Limb (tissue), 2 donors: Measurements from ENCODE around the gene TLE4.
"Not testable (repeated sequence)": the region's sequence is repeated elsewhere in the genome, so short reads cannot be mapped to it uniquely, and the experiment has no call there.

Experiments used
- DNase-seq, 2 donors: peaks; one replicate each; pipeline ENCODE4 v3.0.0-alpha.2; 2016; ENCODE audit errors: extremely low spot score in 2 of 2

TLE4 gene

DNA sequence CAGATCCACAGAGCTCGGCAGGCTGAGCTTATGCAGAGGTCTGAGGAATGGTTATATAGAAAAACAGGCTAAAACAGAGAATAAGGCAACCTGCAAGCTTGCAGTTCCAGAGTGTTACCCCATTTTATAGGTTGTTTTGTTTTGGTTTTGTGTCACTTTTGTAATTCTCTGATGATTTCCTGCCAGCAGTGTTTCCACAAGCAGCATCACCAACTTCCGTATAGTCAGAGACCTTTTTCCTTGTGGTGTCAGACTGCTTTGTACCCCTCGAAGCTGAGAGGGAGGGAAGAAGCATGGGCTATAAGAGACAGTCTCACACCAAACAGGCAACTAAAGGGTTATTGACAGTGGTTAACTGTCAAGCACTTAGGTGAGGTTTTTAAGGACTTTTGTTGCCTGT, 61.8 kb downstream of the TLE4 start:
- no peak for DNase-seq

DNA sequence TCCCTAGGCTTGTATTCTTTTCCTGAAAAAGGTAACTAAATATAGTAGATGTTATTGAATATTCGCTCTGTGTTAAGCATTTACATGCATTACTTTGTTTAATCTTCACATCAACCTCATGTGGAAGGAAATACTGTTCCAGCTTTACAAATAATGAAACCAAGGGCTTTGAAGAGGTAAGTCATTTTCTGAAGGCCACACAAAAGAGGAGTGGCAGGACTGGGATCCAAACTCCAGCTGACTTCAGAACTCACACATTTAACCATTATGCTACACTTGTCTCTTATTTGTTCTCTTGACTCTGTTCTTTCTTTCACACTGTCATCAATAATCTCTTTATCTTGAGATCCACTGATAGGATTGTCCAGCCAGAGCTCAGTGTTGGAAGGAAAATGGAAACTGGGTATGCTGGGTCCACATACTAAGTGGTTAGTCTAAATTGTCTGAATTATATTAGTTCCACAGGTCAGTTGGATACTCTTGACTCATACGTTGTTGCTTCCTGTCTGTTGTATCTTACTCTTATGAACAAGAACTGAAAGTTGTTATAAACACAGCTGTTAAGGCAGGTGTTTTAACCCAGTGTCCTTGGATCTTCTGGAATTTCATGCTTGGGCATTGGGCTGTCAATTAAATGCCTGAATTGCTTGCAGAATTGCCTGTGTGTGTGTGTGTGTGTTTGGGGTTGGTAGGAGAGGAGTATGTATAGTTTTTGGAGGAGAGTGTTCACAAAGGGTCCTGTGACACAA, 65.6 kb downstream of the TLE4 start:
- DNase-seq, result no peak

DNA sequence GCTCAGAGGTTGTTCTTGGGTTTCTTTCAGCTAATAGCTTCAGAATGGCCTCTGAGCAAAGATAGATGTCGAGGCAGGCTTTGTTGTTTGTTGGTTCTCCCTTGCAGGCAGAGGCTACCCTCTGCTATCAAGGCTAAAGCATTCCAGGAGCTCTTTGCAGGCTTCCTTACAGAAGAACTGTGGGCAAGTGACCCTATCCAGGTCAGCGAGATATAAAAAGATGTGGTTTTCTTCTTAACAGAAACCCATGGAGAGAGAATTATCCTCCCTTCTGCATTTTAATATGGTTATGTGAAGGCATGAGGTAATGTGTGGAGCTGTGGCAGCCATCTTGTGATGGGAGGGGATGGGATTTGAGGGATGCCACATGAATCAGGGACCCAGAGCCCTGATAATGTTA, 67.0 kb downstream of the TLE4 start:
- no peak for DNase-seq

DNA sequence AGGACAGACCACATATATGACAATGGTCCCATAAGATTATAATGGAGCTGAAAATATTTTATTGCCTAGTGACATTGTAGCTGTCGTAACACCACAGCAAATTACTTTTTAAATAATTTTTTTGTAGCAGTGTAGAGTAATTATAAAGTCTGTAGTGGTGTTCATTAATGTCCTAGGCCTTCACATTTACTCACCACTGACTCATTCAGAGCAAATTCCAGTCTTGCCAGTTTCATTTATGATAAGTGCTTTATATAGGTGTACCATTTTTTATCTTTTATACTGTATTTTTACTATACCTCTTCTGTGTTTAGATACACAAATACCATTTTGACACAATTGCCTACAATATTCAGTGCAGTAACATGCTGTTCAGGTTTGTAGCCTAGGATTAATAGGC, 67.6 kb downstream of the TLE4 start:
- no peak for DNase-seq

DNA sequence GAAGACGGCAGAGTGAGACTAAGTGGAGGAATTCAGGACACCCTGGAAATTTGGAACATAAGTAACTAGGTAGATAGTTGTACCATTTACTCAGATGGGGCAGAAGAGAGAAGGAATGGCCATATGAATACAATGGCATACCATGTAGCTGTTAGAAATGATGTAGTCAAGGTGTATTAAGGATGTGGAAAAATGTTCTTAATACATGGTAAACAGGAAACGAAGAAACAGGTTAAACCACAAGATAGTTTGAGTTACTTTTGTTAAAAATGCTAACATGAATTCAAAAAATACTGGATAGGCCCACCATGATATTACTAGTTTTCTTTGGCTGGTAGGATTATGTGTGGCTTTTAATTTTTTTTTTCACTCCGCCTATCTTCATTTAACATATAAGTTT, 68.3 kb downstream of the TLE4 start:
- not testable (repeated sequence) for DNase-seq

DNA sequence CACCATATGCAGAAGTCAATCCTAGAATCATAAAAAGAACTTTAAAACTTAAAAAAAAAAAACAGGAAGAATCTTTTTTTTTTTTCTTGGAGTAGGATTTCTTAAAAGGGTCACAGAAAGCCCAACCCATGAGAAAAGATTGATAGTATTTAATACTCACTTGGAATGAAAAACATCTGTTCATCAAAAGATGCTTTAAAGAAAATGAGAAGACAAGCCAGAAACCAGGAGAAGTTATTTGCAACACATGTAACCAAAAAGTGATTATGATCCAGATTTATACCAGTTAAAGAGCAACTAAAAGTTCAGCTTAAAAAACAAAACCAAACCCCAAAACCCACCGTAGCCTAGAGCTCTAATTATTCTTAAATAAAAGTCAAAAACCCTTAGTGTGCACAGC, 69.3 kb downstream of the TLE4 start:
- peak in 1 of 2 donors; percentile 52 for DNase-seq

DNA sequence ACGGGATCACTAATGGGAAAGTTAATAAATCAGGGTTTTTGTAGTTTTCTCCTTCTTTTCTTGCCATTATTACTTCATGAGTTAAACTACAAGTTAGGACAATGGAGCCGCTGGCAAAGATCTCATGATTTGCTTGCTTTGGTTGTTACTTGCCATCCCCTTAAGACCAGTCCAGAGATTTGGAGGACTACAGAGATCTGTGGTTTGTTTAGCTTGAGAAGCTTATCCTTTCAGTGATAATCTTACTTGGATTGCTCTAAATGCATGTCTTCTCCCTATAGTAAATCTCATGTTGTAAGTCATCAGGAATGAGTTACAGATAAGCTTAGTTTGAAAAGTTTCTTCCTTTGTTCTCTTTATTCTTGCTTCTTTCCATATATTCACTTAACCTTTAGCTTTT, 70.9 kb downstream of the TLE4 start:
- no peak for DNase-seq

DNA sequence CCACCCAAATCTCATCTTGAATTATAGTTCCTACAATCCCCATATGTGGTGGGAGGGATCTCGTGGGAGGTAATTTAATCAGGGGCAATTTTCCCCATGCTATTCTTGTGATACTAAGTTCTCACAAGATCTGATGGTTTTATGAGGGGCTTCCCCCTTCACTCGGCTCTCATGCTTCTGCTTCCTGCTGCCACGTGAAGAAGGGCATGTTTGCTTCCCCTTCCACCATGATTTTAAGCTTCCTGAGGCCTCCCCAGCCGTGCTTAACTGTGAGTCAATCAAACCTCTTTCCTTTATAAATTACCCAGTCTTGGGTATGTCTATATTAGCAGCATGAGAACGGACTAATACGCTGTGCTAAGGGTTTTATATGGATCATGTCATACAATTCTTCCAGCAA, 72.3 kb downstream of the TLE4 start:
- DNase-seq, result no peak

DNA sequence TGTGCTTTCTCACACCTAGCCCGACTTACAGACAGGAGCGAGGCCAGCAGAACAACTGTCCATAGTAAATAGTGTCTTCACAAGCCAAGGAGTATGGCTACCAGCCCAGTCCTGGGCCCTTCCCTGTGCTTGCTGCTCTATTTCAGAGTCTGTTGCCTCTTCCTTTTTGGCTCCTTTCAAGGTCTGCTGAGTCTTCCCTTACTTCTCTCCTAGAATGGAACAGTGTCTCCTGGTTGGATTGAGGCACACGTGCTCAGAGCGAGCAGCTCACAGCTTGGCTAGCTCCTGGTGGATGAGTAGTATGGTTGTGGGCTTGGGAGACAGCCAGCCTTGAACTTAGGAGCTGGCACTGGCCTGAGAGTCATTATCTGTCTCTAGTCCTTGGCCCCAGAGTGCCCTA, 72.8 kb downstream of the TLE4 start:
- no peak for DNase-seq

DNA sequence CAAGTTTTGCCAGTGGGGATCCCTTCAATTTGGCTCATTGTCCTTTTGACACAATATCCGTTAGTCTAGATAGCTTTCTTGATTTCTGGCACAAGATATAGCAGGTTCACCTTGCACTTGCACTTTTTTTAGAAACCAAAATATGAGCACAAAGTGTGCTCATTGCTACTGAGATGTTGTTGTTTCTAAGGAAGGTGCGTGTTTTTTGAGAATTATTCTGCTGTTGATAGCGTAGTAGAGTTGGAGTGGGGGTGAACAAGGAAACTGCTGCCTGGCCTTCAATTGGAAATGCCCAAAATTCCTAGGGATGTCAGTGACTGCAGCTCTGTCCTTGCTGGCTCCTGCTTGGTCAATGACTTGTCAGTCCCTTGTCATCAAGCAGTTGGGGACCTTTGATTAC, 73.3 kb downstream of the TLE4 start:
- DNase-seq, result no peak

DNA sequence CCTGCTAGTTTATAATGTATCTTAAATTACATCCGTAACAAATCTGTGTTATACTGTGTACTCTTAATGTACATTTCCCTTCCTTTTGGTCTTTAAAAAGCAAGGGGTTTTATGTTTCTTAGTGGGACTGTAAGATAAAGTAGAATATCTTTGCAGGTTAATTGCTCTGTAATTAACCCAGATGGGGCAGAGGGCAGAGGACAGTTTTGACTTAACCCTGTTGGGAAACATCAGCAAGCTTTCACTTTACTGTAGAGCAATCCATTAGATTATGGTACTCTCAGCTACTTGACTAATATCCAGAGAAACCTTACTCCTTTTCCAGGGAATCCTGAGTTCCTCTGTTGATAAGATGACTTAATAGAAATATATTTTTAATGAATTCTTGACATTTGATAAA, 74.3 kb downstream of the TLE4 start:
- DNase-seq, result no peak

DNA sequence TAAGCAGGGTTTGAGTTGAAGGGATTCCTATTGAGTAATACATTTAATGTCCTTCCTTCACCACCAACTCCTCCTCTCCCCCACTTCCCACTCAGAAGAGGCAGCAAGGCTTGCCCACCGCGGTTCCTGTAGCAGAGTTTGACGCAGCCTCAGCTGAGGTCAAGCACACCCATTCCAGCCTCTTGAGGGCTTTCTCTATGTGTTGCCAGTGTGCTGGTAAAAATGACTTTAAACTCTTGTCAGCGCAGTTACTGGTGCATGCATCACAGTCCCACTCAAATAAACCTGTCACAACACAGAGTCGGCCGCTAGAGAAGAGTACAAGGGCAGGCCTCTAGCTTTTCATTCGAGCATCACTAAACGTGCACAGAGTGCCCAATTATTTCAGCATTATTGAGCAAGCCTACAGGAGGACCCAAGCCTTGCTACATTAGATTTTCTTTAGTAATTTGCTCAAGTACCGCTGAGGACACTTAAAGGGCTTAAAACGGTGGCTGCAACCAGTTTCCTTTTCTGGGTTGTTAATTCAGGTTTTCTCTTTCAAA, 79.6 kb downstream of the TLE4 start:
- DNase-seq, result no peak

DNA sequence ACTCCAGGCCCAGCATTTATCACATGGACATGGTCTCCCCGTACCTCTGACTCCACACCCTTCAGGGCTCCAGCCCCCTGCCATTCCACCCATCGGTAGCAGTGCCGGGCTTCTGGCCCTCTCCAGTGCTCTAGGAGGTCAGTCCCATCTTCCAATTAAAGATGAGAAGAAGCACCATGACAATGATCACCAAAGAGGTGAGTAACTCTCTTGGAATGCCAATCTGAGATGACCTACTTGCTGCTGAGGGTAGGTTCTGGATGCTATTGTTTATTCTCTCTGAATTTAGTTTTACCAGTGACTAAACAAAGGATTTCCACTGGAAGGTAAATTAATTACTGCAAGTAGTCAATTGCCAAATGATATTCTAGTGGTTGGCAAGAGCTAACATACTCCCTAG, 80.8 kb downstream of the TLE4 start:
- no peak for DNase-seq

DNA sequence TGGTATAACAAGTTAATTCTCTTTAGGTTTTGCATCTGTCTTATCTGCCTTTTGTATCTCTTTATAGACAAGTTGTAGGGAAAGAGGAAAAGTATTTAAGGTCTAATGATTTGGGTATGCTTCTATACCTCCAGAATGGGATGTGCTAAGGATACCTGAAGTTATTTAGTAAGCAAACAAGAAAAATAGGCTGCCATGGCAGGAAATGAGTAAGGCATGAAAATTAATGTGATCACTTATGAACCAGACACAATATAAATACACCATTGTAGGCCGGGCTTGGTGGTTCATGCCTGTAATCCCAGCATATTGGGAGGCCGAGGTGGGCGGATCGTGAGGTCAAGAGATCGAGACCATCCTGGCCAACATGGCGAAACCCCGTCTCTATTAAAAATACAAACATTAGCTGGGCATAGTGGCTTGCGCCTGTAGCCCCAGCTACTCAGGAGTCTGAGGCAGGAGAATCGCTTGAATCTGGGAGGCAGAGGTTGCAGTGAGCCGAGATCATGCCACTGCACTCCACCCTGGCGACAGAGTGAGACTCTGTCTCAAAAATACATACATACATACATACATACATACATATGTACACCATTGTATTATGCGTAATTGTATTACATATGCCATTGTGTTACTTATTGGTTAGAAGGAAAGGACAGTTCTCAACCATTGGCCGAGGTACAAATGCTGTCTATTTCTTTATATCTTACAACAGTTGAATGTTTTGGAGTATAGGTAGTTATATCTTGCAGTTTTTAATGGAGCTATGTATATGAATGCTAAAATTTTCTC, 83.0 kb downstream of the TLE4 start:
- not testable (repeated sequence) for DNase-seq

DNA sequence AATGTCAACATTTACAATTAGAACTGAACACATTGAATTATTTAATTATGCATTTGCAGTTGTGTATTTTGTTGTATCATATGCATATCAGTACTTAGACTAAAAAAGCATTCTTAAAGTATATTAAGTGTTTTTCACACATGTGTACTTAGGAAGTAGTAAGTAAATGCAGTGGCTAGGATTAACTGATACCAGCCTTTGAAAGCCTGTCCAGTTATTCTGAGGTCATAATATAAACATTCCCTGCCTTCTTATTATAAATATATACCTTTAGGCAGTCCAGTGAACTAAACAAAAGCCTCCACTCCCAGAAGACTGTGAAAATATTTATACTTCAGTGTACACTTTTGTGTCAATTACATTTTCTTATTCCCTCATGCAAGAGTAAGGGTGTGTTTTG, 83.8 kb downstream of the TLE4 start:
- DNase-seq, result no peak

DNA sequence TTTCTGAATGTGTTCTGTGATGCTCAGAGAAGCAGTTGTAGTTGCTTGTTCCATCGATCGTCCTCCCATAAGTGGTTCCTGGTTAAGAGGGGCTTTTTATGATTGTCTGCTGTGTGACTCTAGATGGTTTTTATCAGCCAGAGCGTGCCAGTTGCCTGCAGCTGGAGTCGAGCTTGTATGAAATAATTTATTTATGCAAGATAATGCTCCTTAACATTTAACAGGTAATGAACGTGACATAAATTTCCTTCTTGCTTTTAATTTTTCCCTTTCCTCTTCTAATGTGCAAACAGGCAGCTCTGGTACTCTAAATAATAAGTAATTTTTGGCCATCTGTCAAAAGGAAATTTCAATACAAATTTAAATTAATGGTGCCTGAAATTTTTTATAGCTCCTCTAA, 84.4 kb downstream of the TLE4 start:
- no peak for DNase-seq

DNA sequence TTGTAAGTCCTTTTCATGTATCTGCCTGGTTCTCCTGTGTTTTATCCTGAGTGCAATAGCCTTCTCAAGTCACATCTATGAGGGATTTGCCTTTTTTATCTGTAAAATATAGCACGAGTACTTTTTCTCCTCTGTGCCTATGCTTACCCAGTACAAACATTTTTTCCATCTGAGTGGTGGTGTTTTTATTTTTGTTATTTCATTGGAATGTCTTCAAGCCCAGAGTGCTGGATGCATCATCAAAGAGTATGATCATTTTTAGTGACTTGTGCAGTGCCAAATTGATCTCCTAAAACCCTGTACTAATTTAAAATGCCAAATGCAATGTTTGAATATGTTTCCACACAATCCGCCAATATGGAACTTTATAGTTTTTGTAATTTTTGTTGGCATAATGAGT, 86.1 kb downstream of the TLE4 start:
- no peak for DNase-seq

DNA sequence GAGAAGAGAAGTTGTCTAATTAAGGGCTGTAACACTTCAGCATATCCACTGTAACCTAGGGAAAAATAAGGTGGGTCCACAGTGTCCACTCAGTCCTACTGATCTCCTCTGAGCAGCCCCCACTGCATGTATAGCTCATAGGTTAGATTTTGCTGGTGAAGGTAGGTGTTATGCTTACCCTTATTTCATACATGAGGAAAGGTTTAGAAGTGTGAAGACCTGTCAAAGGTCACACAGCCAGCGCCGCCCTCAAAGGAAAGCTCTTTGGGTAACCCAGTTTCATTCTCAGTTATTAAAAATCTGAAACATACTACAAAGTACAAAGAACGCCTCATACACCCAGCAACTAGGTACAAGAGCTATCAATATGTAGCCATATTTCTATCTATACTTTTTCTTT, 87.2 kb downstream of the TLE4 start:
- no peak for DNase-seq

DNA sequence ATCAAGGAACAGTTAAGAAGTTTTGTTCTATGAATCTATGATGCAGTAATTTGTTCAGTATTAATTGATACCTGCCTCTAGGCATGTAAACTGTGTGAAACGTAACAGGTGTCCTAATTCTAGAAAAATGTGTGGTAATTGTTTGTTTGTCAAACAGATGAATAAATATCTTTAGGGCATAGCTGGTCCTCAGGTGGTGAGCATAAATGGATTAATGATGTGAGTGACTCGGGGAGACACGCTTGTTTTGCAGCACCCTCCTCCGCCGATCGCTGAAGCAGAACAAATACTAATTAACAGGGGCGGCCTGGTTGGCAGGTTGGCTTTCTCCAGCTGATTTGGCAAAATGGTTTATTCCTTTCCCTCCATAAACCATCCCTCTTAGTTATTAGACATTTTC, 88.8 kb downstream of the TLE4 start:
- no peak for DNase-seq

DNA sequence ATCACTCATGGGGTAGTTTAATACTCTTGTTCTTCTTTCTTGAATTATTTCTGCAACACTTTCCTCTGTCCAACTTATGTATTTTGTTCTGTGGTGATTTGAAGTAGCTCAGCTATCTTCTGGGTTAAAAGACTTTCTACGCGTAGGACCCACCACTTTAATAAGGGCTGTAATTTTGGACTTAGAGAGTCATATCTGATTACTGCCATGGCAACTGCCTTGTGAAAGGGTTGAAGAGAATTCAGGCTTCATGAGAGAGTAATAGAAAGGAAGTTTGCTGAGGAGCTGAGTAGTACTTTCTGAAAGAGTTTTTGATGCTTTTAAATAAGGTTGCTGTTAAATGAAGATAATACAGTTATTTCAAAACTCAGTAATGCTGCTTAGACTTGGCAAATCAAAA, 89.5 kb downstream of the TLE4 start:
- no peak for DNase-seq

DNA sequence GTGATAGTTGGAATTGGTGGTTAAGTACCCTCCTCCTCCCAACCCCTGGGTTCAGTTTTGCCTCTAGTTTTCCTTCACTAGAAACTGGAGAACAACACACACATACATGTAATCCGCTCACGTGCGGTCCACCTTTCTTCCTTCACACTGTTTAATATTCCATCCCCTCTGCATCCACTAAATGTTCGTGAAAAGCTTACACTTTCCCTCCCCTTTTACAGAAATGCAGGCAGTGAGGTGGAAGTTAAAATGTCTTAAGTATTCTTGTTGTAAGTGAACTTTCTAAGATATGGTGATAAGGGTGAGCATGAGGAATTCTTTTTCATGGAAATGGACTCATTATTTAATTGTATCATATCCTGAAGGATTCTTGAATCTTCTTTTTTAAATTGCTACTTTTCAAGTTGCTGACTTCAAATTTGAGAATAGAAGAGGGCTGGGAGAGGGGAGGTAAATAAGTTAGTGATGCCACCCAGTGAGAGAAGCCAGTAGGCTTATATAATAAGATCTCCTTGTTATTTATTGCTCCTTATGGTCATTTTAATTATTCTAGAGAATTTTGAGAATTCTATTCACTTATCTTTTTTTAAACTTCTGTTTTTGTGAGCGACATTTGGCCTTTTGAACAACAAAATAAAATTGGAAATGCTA, 90.2 kb downstream of the TLE4 start:
- DNase-seq, result no peak

DNA sequence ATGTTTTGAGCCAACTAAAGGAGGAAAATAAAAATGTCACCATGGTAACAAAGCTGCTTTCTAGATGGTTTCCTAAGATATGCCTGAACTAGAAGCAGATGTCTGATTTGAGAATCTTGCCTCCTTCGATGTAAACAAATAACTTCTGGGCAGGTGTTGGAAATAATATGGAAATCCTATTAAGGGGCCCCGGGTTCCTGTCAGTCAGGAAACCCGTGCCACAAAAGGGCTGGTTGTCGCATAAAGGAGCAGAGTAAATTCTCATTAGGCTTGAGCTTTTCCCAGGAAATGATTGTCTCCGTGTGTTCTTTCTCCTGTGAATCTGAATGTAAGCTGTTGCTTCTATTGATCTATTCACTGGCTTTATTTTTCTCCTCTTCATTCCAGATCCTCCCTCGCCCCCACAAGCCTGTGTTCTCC, 90.8 kb downstream of the TLE4 start:
- peak in 1 of 2 donors; percentile 70 for DNase-seq
